GM12878 (cell line): ENCODE measurements around the gene C5orf34. TPM values are rescaled to one million over a fixed set of nuclear protein-coding genes. Genes with fewer than 3 reads are reported as not detected.

Experiments used
- ATAC-seq: fragments of 200-7000 bp; cut with Tn5 transposase; 3 replicates; pipeline ENCODE4 v1.9.1; 2020; ENCODE audit warnings: mild to moderate bottlenecking, moderate library complexity
- BruUV-seq: library from RNA; stranded (reverse); fragments of 400-500 nt; replicated peaks from 2 replicates; lab custom pipeline; 2021; lab: Mats Ljungman, UMichigan
- CTCF ChIA-PET: fragments of 300-600 bp; sonication (Branson Sonifier 250); formaldehyde crosslinking; extraction: SDS; loops from one replicate; lab custom pipeline; 2021; ENCODE audit warnings: inconsistent platforms; lab: Yijun Ruan, JAX
- POLR2A ChIA-PET: fragments of 350-600 bp; formaldehyde crosslinking; extraction: SDS; loops from one replicate; lab custom pipeline; 2021; ENCODE audit warnings: inconsistent platforms; lab: Charles Lee
- RAD21 ChIA-PET: fragments of 300-600 bp; sonication (Branson Sonifier 250); formaldehyde crosslinking; loops from one replicate; lab custom pipeline; 2023; ENCODE audit warnings: antibody characterized with exemption; ENCODE audit not compliant: unreplicated experiment; lab: Charles Lee
- SMC1A ChIA-PET: fragments of 300-600 bp; sonication (Branson Sonifier 250); formaldehyde crosslinking; loops from one replicate; lab custom pipeline; 2023; ENCODE audit not compliant: unreplicated experiment, uncharacterized antibody; lab: Charles Lee
- DNase-seq: peaks from one replicate; pipeline ENCODE4 v3.0.0-alpha.2; 2011; ENCODE audit warnings: low read depth, low spot score
- FAIRE-seq: peaks from 3 replicates; lab custom pipeline; 2011; peaks lifted over from hg19 to GRCh38; lab: Jason Lieb, UNC
- H2AFZ ChIP-seq: 2 replicates; pipeline ENCODE4 v1.6.0; 2011; ENCODE audit warnings: low read depth, low read length, control low read depth; ENCODE audit not compliant: control insufficient read depth
- H3K27ac ChIP-seq: 2 replicates; pipeline ENCODE4 v1.5.1; 2011; ENCODE audit warnings: control low read depth; ENCODE audit not compliant: control insufficient read depth, insufficient read depth
- H3K27me3 ChIP-seq, 2 experiments: replicated peaks in 1 of 2; 2 replicates each; pipeline versions ENCODE4 v1.6.0 to v1.6.1; 2011; ENCODE audit warnings: low read length in 1 of 2; ENCODE audit not compliant: control insufficient read depth in 2 of 2, insufficient read depth in 2 of 2
- H3K36me3 ChIP-seq, 2 experiments: 2 replicates each; pipeline ENCODE4 v1.5.1; 2011; ENCODE audit warnings: low read length in 1 of 2; ENCODE audit not compliant: control insufficient read depth in 2 of 2, insufficient read depth in 2 of 2
- H3K4me1 ChIP-seq: 2 replicates; pipeline ENCODE4 v1.6.1; 2011; ENCODE audit warnings: mild to moderate bottlenecking, low read length, moderate library complexity, mixed read lengths; ENCODE audit not compliant: control insufficient read depth, insufficient read depth
- H3K4me2 ChIP-seq: 2 replicates; pipeline ENCODE4 v1.6.0; 2011; ENCODE audit warnings: control low read depth; ENCODE audit not compliant: control insufficient read depth, insufficient read depth
- H3K4me3 ChIP-seq: fragments of 200-600 bp; sonication (generic); 2 replicates; pipeline ENCODE4 v1.5.1; 2016
- H3K79me2 ChIP-seq: 2 replicates; pipeline ENCODE4 v1.6.0; 2011; ENCODE audit warnings: low read length; ENCODE audit not compliant: control insufficient read depth, insufficient read depth
- H3K9ac ChIP-seq: 2 replicates; pipeline ENCODE4 v1.8.0; 2011; ENCODE audit warnings: low read length, control low read depth, mixed read lengths; ENCODE audit not compliant: control insufficient read depth, insufficient read depth
- H3K9me3 ChIP-seq: replicated peaks from 3 replicates; pipeline ENCODE4 v1.5.1; 2011; ENCODE audit warnings: mild to moderate bottlenecking, low read length; ENCODE audit not compliant: control insufficient read depth, insufficient read depth
- H4K20me1 ChIP-seq: 2 replicates; pipeline ENCODE4 v1.6.0; 2011; ENCODE audit not compliant: control insufficient read depth, insufficient read depth
- ASH2L ChIP-seq: fragments of 300-600, 200-600 bp; sonication (generic); IDR thresholded peaks from 2 replicates; pipeline ENCODE4 v1.6.1; 2017; ENCODE audit warnings: low read depth, mild to moderate bottlenecking, borderline replicate concordance
- E4F1 ChIP-seq: fragments of 450-650 bp; IDR thresholded peaks from 2 replicates; pipeline ENCODE4 v1.6.1; 2018; ENCODE audit warnings: borderline replicate concordance, mild to moderate bottlenecking; ENCODE audit not compliant: partially characterized antibody
- ELK1 ChIP-seq: IDR thresholded peaks from 2 replicates; pipeline ENCODE4 v1.6.1; 2012; ENCODE audit warnings: low read depth, low read length, improper control_type of control experiment
- GABPA ChIP-seq: IDR thresholded peaks from 2 replicates; pipeline ENCODE4 v1.6.1; 2014; ENCODE audit warnings: antibody characterized with exemption, low read depth, mild to moderate bottlenecking, inconsistent platforms
- IRF4 ChIP-seq: IDR thresholded peaks from 2 replicates; pipeline ENCODE4 v1.6.1; 2011; ENCODE audit warnings: low read depth, low read length
- MYC ChIP-seq: IDR thresholded peaks from 2 replicates; pipeline ENCODE4 v1.6.1; 2011; ENCODE audit warnings: mild to moderate bottlenecking, low read length, moderate library complexity, inconsistent platforms; ENCODE audit not compliant: insufficient read depth, insufficient replicate concordance, insufficient read length, severe bottlenecking
- NFYB ChIP-seq: IDR thresholded peaks from 2 replicates; pipeline ENCODE4 v1.6.1; 2011; ENCODE audit warnings: low read depth, mild to moderate bottlenecking, low read length, improper control_type of control experiment, moderate library complexity; ENCODE audit not compliant: insufficient read depth
- PAX5 ChIP-seq: IDR thresholded peaks from 2 replicates; pipeline ENCODE4 v1.6.1; 2011; ENCODE audit warnings: low read depth, low read length, borderline replicate concordance
- RCOR1 ChIP-seq: conservative IDR thresholded peaks from 2 replicates; pipeline ENCODE4 v1.6.1; 2012; ENCODE audit warnings: low read depth, low read length, improper control_type of control experiment
- RELB ChIP-seq: fragments of 450-650 bp; IDR thresholded peaks from 2 replicates; pipeline ENCODE4 v1.6.1; 2017; ENCODE audit warnings: low read depth, mild to moderate bottlenecking, moderate library complexity
- SIX5 ChIP-seq: IDR thresholded peaks from 2 replicates; pipeline ENCODE4 v1.6.1; 2011; ENCODE audit warnings: mild to moderate bottlenecking, low read depth, low read length, moderate library complexity; ENCODE audit not compliant: severe bottlenecking
- SMC3 ChIP-seq: IDR thresholded peaks from 2 replicates; pipeline ENCODE4 v1.6.1; 2011; ENCODE audit warnings: low read length, improper control_type of control experiment, borderline replicate concordance
- YBX1 ChIP-seq: fragments of 450-650 bp; IDR thresholded peaks from 2 replicates; pipeline ENCODE4 v1.6.1; 2016; ENCODE audit warnings: antibody characterized with exemption
- ZNF207 ChIP-seq: fragments of 450-650 bp; IDR thresholded peaks from 2 replicates; pipeline ENCODE4 v1.6.1; 2014; ENCODE audit warnings: antibody characterized with exemption, mild to moderate bottlenecking, borderline replicate concordance
- in situ Hi-C: fragments of 300-500 bp; cut with MboI; formaldehyde crosslinking; loops from 9 replicates; pipeline ENCODE4 v1.14.3; 2018; ENCODE audit warnings: mixed read lengths
- intact Hi-C: fragments of 100-400 bp; cut with micrococcal nuclease; formaldehyde crosslinking; loops from one replicate; pipeline ENCODE4 v1.14.2; 2022; ENCODE audit not compliant: unreplicated experiment
- polyA plus RNA-seq, 11 experiments: library from polyadenylated mRNA; depleted of rRNA in 4 of 11; unstranded in 6 of 11; stranded (reverse) in 5 of 11; fragments of >200 nt; fragmentation: Nextera tagmentation in 4 of 11; fragmentation: Illumina TruSeq in 1 of 11; extraction: Ambion mirVana in 4 of 11; extraction: Trizol in 1 of 11; gene quantifications; 1 replicate in 1 of 11; 2 replicates in 10 of 11; pipeline versions ENCODE4 v1.2.1 to v1.2.3, GENCODE V29; 2011 to 2016; ENCODE audit warnings: inconsistent platforms in 2 of 11, missing spikeins in 2 of 11, low read depth in 1 of 11
- total RNA-seq, 4 experiments: library from RNA; depleted of rRNA in 3 of 4; stranded (reverse); fragments of >200 nt in 3 of 4; fragmentation: Illumina TruSeq in 1 of 4; extraction: Trizol in 1 of 4; gene quantifications; 2 replicates each; pipeline versions ENCODE4 v1.2.1 to v1.2.3, GENCODE V29; 2013 to 2021

Gene C5orf34
- total and polyA plus RNA-seq, 10 of the 15 experiments (the other 5 are each of a cell fraction or from before 2014, with no cell fraction given), result 6.1 to 15.1 (median 10.0) TPM

GRCh38 chr5:43540746-43541145 is 25.8 kb upstream of the C5orf34 start (continued):
- TF ChIP-seq SIX5 (no peak), GABPA (no peak), E4F1 (no peak), ZNF207 (no peak), IRF4 (no peak), RCOR1 (no peak), NFYB (no peak), PAX5 (no peak)

GRCh38 chr5:43536972-43537371 is 22.0 kb upstream of the C5orf34 start:
- CTCF ChIA-PET, result interaction anchor here (0.6 to 0.8 kb wide), 2 partner anchors 63 to 73 kb away, joined by 3 read pairs; no protein-coding TSS in a partner anchor
- RAD21 ChIA-PET, result no interaction called here
- TF ChIP-seq NFYB (no peak), ELK1 (no peak), ASH2L (no peak), RELB (no peak), MYC (no peak), SMC3 (no peak), YBX1 (no peak)

More at GRCh38 chr5:43536972-43537371, 22.0 kb upstream of the C5orf34 start:
- no peaks in the 10 kb centered on the region for H3K27me3 ChIP-seq
- SMC1A ChIA-PET, result no interaction called here
- POLR2A ChIA-PET, result interaction anchor here (1.0 to 1.1 kb wide), 2 partner anchors 13 to 24 kb away, joined by 3 read pairs; no protein-coding TSS in a partner anchor
- peaks cover 8 to 25% of the 10 kb centered on the region in 2 experiments for H3K36me3 ChIP-seq
- no peak overlapping the region for H3K4me2 ChIP-seq
- no peak for DNase-seq
- no peak overlapping the region for H2AFZ ChIP-seq
- intact Hi-C loops (no loop called here), in situ Hi-C loops (no loop called here)
- FAIRE-seq, result peak; percentile 23
- H3K9ac ChIP-seq, result no peak overlapping the region
- H4K20me1 ChIP-seq, result no peaks in the 10 kb centered on the region
- H3K4me1 ChIP-seq, result no peaks in the 10 kb centered on the region
- no TSS peak for BruUV-seq
- ATAC-seq, result no peak
- H3K27ac ChIP-seq, result no peak overlapping the region
- no peaks in the 10 kb centered on the region for H3K79me2 ChIP-seq
- no peaks in the 10 kb centered on the region for H3K9me3 ChIP-seq
- no peak overlapping the region for H3K4me3 ChIP-seq
